HK-2 (cell line): ENCODE results near the gene STAM2.
"Not testable (repeated sequence)": the region's sequence is repeated elsewhere in the genome, so short reads cannot be mapped to it uniquely, and the experiment has no call there.

ENCODE experiments used
- DNase-seq: peaks from one replicate; pipeline ENCODE4 v3.0.0-alpha.2; 2018; ENCODE audit not compliant: unreplicated experiment

The STAM2 gene

DNA sequence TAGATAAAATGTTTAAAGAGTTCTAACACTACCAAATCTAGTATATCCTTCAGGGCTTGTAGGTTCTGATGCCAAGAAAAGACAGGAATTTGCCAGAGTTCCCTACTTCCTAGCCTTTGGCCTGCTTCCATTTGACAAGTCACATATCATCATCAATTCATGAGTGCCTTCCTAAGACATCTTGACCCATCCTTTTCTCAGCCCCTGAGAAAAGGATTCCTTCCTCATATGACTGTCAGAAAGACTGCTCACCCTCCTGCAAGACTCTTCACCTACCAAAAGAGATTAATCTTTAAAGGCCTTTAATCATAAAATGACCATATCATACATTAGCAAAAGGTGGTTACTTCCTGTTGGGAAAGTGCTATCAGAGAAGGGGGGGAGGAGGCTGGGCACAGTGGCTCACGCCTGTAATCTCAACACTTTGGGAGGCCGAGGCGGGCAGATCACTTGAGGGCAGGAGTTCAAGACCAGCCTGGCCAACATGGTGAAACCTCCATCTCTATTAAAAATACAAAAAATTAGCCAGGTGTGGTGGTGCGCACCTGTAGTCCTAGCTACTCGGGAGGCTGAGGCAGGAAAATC, 3.3 kb downstream of the STAM2 start:
- DNase-seq, result not testable (repeated sequence)

DNA sequence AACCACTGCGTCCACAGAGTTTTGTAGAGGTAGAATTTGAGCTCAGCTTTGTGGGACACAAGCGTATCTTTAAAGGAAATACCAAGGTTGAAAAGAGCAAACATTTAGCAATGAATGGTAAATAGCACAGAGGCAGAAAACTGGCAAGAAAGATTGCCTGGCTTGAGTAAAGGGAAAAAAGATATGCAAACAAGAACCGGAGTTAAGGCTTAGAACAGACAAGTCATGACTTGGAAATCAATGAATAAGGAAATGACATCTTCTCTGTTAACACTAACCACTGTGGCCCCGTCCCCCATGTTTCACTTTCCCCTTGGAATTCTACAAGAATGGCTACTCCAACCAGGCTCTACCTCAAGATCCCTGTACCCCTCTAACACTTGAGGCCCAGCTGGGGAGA, 3.8 kb downstream of the STAM2 start:
- no peak for DNase-seq

DNA sequence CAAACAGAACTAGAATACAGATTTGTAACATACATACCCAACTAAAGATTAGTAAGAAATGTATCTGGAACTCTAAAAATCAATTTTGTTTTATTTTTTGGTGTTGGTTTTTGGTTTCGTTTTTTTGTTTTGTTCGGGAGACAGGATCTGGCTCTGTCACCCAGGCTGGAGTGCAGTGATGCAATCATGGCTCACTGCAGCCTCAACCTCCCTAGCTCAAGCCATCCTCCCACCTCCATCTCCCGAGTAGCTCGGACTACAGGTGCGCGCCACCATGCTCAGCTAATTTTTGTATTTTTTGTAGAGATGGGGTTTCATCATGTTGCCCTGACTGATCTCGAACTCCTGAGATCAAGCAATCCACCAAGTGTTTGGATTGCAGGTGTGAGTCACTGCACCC, 6.4 kb downstream of the STAM2 start:
- not testable (repeated sequence) for DNase-seq

DNA sequence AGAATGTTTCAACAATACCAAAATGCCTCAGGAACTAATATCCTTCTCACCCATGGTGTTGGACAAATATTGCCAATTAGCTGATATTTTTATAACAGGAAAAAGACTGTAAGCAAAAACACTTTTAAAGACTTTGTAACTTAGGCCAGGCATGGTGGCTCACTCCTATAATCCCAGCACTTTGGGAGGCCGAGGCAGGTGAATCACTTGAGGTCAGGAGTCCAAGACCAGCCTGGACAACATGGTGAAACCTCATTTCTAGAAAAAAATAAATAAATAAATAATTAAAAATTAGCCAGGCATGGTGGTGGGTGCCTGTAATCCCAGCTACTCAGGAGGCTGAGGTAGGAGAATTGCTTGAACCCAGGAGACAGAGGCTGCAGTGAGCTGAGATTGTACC, 8.1 kb downstream of the STAM2 start:
- not testable (repeated sequence) for DNase-seq

DNA sequence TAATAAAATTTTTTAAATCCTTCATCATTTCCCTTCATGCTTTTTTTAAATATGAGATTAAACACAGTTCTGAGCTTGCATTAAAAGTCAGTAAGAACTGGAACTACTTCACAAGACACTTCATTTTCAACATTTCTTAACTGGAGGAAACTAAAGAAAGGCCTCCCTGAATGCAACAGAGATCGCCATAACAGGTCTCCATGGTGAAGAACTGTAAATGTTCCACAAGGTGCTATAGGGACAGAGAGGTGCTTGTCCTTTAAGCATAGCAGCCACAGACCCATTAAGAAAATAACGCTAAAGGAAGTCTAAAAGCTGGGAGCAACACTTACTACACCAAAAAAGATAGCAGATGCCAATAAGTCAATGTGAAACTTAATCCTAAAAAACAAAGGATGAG, 8.5 kb downstream of the STAM2 start:
- DNase-seq, result no peak

DNA sequence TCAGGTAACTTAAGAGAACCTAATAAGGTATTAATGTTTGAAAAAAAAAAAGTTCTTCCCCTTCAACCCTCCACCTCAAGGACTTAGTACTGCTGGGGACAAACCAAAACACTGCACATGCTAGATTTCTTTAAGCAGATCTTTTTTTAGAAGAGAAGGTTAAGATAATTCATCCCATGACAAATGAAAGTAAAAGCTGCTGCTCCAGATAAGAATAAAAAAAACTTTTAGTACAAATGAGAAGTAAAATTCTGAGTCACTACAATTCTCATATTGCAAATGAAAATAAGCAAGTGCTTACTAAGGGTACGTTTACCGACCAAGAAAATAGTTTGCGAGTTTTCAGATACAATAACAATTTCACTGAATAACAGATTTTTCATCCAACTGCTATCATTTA, 8.9 kb downstream of the STAM2 start:
- no peak for DNase-seq

DNA sequence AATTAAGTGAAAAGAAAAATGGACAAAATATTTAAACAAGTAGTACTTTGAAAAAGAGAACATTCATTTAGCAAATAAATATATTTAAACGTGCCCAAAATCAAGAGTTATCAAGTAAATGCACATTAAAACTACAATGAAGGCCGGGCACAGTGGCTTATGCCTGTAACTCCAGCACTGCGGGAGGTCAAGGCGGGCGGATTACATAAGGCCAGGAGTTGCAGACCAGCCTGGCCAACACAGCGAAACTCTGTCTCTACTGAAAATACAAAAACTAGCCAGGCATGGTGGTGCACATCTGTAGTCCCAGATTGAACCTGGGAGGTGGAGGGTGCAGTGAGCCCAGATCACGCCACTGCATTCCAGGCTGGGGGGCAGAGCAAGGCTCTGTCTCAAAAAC, 9.8 kb downstream of the STAM2 start:
- no peak for DNase-seq

DNA sequence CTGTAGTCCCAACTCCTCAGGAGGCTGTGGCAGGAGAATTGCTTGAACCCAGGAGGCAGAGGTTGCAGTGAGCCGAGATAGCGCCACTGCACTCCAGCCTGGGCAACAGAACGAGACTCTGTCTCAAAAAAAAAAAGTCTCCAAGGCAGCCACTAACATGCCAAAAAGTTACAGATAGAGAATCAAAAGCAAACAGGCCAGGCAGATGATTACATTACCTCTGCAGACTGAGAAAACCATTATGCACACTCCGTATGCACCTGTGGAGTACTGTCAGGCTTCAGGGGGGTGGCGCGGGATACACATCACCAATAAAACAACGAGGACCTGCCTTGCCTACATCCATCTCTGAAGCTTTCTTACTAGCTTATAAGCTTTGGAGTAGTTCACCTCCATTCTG, 10.3 kb downstream of the STAM2 start:
- DNase-seq, result no peak

DNA sequence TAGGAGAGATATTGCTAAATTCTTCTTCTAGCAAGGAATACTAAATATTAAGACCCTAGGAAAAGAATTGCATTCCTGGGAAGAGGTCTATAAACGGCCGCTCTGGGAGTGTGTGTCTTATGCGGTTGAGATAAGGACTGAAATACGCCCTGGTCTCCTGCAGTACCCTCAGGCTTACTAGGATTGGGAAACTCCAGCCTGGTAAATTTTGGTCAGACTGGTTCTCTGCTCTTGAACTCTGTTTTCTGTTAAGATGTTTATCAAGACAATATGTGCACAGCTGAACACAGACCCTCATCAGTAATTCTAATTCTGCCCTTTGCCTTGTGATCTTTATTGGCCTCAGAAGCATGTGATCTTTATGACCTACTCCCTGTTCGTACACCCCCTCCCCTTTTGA, 11.9 kb downstream of the STAM2 start:
- DNase-seq, result not testable (repeated sequence)

DNA sequence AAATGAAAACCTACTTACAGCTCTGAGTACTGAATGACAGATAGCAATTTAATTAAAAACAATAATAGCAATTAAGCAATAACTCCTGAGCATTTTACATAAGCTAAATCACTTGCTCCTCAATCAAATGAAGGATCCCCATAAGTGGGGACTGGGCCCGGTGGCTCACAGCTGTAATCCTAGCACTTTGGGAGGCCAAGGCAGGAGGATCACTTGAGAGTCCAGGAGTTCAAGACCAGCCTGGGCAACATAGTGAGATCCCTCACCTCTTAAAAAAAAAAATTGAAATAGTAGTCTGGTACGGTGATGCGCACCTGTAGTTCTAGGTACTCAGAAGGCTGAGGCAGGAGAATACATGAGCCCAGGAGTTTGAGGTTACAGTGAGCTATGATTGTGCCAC, 13.4 kb downstream of the STAM2 start:
- no peak for DNase-seq

DNA sequence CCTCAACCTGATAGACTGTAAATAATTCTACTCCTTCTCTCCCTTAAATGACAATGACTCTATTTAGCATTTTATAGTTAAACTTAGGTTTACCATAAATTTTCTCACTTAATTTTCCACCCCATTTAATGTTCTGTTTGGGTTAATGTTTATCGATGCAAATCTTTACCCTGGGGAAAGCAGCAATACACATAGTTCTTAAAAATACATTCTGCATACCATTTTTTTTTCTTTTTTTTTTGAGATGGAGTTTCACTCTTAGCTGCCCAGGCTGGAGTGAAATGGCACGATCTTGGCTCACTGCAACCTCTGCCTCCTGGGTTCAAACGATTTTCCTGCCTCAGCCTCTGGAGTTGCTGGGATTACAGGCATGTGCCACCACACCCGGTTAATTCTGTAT, 14.0 kb downstream of the STAM2 start:
- DNase-seq, result no peak

DNA sequence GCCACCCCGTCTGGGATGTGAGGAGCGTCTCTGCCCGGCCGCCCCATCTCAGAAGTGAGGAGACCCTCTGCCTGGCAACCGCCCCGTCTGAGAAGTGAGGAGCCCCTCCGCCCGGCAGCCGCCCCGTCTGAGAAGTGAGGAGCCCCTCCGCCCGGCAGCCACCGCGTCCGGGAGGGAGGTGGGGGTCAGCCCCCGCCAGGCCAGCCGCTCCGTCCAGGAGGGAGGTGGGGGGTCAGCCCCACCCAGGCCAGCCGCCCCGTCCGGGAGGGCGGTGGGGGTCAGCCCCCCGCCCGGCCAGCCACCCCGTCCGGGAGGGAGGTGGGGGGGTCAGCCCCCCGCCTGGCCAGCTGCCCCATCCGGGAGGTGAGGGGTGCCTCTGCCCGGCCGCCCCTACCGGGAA, 15.2 kb downstream of the STAM2 start:
- DNase-seq, result not testable (repeated sequence)

DNA sequence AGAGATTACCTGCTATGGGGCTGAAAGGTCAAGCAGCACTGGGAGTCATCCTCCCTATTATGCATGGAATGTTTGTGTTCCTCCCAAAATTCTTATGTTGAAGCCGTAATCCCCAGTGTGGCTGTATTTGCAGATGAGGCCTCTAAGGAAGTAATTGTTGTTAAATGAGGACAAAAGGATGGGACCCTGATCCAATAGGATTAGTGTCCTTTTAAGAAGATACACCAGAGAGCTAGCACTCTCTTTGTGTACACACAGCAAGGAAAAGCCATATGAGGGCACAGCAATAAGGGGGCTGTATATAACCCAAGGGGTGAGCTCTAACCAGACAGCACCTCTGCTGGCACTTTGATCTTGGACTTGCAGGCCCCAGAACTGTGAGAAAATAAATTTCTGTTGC, 18.3 kb downstream of the STAM2 start:
- no peak for DNase-seq

DNA sequence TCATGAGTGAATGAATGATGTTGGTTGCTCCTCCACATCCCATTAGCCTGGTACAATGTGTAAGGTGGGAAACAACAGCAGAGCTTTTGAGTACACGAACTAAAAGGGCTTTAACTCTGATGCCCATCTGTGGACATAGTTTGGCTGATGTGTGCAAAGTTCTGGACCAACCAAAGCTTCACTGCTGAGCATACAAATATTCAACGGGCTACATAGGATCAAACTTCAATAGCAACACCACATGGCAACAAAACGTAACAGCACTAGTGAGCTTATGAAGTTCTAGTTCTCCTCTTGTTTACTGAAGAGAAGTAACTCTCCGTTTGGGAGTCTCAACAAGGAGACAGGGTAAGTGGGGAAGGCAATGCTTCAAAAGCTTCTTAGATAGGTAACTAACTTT, 20.4 kb downstream of the STAM2 start:
- DNase-seq, result no peak

DNA sequence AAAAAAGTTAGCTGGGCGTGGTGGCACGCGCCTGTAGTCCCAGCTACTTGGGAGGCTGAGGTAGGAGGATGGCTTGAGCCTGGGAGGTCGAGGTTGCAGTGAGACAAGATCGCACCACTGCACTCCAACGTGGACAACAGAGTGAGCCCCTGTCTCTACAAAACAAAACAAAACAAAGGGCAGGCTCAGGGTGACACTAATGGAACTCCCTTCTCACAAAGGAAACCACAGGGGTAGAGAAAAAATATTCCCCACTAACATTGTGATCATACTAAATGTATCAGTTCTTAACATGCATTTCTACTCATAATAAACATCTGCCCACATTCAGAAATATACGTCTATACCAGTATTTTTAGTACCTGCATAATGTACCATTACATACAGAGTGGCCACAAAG, 21.1 kb downstream of the STAM2 start:
- DNase-seq, result no peak

DNA sequence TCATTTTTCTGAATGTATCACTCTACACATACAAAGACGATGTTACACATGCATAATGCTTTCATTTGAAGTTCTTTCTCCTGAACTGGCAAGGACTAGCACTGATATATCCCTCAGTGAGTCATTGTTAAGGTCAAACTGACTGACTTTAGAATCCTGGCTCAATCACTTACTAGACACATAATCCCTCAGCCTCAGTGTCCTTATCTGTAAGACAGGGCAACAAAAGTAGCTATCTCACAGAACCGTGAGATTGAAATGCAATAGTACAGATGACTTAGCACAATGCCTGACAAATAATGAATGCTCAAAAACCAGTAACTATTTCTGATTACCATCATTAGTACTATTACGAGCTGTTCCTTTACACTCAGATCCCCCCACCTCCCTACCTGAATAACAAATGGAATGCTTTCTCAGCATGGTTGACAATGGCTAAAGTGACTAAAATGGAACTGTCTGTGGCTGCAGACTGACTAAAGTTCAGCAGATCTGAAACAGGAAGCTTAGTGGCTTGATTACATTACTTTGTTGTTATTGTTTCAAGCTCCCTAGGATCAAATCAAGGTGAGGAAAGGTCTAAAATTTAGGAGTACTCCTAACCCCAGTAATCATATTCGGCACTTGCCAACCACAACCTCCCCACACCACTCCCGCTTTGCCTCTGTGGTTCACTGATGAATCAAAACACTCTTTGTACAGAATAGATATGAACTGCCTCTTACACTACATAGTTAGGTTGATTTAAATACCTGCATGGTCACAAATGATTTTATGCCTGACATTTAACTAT, 40.9 kb downstream of the STAM2 start:
- no peak for DNase-seq

DNA sequence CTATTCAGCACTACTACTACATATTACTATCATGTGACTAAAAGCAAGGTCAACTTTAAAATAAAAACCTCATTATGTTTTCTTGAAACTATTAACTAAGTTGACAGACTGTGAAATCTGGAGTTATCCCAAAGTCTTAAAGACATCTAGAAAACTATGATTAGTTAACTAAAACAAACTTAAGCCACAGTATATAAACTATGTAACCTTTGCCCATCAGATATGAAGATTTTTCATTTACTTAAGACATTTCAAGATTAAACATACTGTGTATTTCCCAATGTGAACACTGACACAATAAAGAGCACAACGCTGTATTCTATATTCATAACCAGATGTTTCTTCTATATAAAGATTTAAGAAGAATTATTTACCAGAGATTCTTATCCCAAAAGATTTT, 43.3 kb downstream of the STAM2 start:
- no peak for DNase-seq

DNA sequence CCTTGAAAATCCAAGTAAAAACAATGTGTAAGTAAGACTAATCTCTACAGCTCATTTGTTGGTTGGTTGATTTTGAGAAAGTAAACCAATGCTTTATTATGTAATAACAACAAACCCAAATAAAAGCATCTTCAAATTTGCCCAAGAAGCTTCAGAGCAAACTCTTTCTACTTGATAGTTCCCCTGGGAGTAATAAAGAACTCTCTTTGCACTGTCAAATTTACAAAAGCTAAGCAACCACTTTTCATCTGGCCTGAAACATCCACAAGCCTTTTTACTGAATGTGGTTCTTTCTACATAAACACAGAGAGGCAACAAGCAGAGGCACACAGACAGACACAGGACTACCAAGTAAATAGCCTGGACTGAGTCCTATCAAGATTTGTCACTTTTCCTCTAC, 47.9 kb downstream of the STAM2 start:
- no peak for DNase-seq

DNA sequence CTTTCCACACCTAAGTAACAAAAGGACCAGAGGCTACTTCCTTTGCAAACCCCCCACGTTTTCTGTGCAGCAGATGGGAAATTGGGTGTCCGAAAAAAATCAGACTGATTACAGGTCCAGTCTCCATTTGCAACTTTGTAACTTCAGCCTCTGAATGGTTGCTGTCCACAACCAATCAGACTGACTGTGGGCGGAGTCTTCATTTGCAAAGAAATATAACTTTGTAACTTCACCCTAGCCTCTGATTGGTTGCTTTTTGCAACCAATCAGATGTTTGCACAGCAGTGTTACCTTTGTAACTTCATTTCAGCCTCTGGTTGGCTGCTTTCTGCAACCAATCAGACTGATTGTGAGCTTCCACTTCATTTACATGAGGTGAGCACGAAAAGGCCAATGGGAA, 48.9 kb downstream of the STAM2 start:
- no peak for DNase-seq

DNA sequence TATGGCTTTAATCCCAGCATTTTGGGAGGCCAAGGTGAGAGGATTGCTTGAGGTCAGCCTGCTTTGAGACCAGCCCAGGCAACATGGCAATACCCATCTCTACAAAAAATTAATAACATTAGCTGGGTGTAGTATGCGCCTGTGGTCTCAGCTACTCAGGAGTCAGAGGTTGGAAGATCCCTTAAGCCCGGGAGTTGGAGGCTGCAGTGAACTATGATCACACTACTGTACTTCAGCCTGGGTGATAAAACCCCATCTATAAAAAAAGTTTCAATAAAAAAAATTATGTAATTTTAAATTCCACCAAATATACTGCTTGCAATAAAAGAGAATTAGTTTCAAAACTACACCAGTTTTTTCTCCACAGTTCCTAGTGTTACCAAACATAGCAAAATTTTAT, 53.4 kb downstream of the STAM2 start:
- no peak for DNase-seq

DNA sequence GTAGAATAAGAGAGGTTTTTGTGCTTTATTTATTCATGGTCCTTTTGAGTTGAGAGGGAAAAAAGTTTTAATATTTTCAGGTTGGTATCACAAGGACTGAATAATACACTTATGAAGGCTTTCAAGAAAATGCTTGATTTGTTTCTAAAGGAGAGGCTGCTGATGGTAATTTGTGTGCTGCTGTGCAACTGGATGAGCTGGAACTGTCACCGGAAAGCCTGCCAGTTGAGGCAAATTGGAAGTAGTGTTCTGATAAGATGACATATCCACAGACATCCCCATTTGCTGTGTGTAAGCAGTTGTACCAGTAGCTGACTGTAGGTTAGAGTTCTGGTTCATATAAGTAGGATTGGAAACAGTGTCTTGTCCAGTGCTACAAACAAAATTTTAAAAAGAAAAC, 55.1 kb downstream of the STAM2 start:
- DNase-seq, result no peak

DNA sequence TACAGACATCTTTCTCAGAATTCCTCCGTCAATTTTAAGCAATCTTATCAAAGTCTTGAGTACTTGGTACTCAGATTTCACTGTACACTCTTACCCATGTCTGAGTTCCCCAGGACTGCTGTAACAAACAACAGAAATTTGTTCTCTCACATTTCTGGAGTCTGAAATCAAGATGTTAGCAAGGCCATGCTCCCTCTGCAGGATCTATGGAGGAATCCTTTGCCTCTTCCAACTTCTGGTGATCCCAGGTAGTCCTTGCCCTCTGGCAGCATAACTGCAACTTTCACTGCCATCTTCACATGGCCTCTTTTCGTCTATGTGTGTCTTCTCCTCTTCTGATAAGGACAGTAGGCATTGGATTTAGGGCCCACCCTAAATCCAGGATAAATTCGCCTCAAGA, 59.6 kb downstream of the STAM2 start:
- no peak for DNase-seq

DNA sequence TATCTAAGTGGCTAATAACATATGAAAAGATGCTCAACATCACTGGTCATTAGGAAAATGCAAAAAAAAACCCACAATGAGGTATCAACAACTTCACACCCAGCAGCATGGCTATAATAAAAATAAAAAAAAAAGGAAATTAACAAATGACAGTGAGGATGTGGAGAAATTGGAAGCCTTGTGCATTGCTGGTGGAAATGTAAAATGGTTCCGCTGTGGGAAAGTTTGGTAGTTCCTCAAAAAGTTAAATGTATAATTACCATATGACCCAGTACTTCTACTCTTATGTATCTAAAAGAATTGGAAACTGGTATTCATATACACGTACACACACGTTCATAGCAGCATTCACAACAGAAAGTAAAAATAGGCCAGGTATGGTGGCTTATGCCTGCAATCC, 61.2 kb downstream of the STAM2 start:
- DNase-seq, result no peak

DNA sequence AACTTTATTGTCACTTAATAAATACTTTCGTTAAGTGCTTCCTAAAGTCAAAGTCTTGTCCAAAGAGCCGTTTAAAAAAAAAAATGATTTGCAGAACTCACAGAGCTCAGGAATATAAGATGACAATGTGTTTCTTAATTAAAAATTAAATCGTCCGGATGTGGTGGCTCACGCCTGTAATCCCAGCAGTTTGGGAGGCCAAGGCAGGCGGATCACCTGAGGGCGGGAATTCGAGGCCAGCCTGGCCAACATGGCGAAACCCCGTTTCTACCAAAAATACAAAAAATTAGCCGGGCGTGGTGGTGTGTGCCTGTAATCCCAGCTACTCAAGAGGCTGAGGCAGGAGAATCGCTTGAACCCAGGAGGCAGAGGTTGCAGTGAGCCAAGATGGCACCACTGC, 68.4 kb downstream of the STAM2 start:
- DNase-seq, result not testable (repeated sequence)
